GM12872 (cell line): ENCODE results near the gene ATP4A.

Experiments used
- CTCF ChIP-seq: IDR thresholded peaks from 3 replicates; pipeline ENCODE4 v1.5.1; 2011; ENCODE audit warnings: low read depth, mild to moderate bottlenecking, low read length, moderate library complexity; ENCODE audit not compliant: insufficient read depth

The ATP4A gene

GRCh38 chr19:35500611-35501010, 62.8 kb downstream of the ATP4A start:
- TF ChIP-seq CTCF: no peak
